GM19023 (cell line): ENCODE data around the gene TBXAS1.
A peak's percentile ranks its signal among the peaks of the same experiment; 100 is the strongest.
"Not testable (repeated sequence)": the region's sequence is repeated elsewhere in the genome, so short reads cannot be mapped to it uniquely, and the experiment has no call there.

Experiments used
- ATAC-seq: cut with Tn5 transposase; IDR thresholded peaks from one replicate; pipeline ENCODE4 v1.9.1; 2021; ENCODE audit warnings: mild to moderate bottlenecking, moderate library complexity; ENCODE audit not compliant: unreplicated experiment

The TBXAS1 gene

DNA sequence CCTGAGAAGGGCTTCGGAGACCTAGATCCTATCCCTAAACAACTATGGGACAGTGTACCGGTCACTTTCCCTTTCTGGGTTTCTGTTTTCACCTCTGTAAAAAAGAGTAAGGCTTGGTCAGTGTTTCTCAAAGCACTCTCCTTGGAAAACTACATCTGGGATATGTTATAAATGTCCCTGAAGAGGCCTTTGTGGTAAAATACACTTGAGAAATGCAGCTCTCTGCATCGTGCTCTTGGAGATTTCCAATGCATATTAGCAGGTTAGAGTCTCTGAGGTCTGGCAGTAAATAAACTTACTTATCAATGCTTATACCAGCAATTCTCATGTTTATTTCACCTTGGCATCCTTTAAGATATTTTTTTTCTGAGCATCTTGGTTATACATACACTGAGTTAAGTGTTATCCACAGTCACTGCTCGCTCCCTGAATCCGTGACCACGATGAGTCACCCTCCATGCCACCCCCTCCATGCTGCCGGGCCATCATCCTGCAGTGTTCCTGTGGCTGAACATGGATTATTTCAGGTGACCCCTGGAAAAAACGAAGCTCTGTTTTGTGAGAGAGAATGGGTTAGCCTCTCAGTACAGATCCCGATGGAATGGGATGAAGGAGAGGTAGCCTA is 3.3 kb upstream of the TBXAS1 start:
- ATAC-seq, result no peak

DNA sequence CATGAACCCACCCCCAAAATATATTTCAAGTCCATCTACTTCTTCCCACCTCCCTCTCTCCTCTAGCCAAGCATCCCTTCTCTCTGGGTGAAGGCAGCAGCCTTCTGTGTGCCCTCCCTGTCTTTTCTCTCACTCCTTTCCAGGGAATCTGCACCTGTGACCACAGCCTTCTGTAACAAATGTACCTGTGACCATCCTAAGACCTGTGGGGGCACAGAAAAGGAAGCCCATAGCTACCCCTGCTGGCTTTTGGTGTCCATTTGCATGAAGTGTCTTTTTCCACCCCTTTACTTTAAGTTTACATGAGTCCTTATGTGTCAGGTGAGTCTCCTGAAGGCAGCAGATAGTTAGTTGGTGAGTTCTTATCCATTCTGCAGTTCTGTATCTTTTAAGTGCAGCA is 2.0 kb upstream of the TBXAS1 start:
- ATAC-seq, result no peak

DNA sequence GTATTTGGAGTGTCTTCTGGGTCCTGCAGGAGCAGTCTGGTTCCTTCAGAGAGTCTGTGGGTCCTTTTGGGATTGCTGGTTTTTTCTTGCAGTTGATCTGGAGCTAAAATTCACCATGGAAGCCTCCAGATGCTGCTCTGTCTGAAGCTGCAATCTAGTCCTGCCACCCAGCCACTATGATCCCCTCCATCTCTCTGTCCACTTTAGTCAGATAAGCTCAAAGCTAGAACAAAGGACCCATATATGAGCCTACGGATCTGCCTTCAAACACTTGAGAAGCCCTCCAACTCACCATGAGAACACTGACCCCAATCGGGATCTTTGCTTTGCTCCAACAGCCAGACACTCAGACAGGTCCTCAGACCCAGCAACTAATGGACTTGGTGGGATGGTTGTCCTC is 618 bp upstream of the TBXAS1 start:
- no peak for ATAC-seq

DNA sequence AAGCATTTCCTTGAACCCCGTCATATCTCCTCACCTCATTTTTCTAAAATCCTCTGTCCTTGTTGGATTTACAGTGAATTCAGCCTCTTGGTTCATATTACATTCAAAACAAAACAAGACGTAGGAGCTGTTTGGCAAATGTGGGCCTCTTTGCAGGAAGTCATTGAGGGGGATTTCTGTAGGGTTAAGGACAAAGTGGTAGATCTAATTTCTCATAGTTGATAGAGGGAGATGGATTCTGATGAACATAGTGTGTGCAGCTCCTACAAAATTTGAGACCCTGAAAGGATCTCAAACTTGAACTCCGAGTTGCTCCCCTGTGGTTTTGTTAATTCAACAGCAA is 682 bp downstream of the TBXAS1 start:
- ATAC-seq, result no peak

DNA sequence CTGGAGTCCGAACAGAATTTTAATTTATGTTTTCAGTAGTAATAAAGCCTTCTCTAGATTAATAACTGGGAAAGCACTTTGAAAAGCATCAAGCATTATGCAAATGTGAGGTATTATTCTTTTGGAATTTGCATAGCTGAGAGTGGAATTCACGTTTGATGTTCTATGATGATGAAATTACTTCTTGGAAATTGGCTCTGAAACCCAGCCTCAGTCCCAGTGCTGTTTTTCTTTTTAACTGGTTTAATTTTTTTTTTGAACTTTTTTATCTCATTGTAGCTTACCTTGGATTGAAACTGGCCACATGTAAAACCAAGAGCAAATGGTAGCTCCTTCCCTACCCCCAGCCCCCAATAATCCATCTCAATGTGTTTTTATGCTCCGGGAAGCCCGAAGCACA is 1.2 kb downstream of the TBXAS1 start:
- no peak for ATAC-seq

DNA sequence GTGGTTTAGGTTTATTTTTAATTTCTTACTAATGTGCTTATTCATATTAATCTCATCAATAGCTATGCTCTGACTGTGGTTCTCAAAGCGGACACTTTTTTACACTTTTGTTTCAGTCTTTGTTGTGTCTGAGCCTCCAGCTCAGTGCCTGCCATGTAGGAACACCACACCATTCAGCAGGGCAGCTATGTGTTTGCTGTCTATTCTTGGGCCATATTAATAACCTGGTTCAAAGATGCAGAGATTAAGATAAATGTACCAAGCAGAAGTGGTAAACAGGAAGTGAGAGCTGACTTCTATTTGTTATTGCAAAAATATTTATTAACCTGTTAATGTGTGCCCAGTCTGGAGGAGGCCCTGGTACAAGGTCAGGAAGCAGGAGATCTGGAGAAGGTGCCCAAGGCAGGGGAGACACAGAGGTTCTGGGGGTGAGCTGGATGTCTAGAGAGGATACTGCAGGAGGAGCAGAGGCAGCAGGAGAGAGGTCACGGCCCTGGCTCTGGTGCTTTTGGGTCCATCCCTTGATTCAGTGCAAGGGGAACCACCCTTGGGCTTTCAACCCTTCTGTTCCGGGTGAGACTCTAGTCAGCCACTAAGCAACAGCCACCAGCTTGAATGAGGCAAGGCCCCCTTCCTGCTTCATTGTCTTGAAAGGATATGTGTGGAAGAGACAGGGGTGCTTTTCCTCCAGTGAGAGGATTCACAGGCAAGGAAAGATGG is 1.9 kb downstream of the TBXAS1 start:
- peak; percentile 39 for ATAC-seq

DNA sequence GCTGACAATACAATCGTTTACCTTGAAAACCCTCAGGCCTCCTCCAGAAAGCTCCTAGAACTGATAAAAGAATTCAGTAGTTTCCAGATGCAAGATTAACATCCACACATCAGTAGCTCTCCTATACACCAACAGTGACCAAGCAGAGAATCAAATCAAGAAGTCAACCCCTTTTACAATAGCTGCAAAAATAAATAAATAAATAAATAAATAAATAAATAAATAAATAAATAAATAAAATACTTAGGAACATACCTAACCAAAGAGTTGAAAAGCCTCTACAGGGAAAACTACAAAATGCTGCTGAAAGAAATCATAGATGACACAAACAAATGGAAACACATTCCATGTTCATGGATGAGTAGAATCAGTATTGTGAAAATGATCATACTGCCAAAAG is 6.8 kb downstream of the TBXAS1 start:
- not testable (repeated sequence) for ATAC-seq

DNA sequence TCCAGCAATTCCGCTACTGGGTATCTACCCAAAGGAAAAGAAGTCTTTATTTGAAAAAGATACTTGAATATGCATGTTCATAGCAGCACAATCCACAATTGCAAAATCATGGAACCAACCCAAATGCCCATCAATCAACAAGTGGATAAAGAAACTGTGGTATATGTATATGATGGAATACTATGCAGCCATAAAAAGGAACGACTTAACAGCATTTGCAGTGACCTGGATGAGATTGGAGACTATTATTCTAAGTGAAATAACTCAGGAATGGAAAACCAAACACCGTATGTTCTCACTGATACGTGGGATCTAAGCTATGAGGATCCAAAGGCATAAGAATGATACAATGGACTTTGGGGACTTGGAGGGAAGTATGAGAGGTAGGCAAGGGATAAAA is 8.2 kb downstream of the TBXAS1 start:
- ATAC-seq, result not testable (repeated sequence)

DNA sequence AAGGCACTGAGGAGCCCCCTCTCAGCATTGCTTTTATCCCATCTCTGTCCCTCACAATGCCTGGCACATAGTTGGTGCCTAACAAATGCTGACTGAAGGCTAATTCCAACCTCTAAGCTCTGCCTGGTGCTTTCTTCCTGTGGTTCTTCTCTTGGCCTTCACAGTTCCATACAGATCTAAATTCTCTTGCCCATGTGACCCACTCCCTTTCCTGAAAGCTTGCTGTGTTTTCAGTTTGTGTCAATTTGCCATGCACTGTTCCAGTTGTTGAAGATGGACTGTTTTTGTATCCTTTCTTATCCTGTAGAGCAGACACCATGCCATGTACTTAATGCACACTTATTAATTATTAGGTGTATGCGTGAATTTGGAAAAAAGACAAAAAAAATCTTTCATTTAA is 9.2 kb downstream of the TBXAS1 start:
- ATAC-seq, result no peak

DNA sequence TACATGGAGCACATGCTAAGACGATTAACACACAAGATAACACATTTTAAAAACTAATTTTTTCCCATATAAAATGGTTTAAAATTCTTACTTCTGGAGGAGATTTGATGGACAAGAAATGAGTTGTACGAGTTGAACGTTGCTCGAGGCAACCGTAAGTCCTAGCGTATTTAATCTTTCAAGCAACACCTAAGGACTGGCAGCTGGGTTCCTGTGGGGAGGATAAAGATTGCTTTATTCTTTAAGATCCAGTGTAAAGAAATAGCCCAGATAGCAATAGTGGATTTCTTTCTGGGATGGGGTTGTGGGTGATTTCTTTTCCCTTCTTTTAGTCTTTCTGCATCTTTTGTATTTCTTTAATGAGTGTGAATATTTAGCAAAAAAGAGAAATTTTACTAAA is 9.8 kb downstream of the TBXAS1 start:
- no peak for ATAC-seq

DNA sequence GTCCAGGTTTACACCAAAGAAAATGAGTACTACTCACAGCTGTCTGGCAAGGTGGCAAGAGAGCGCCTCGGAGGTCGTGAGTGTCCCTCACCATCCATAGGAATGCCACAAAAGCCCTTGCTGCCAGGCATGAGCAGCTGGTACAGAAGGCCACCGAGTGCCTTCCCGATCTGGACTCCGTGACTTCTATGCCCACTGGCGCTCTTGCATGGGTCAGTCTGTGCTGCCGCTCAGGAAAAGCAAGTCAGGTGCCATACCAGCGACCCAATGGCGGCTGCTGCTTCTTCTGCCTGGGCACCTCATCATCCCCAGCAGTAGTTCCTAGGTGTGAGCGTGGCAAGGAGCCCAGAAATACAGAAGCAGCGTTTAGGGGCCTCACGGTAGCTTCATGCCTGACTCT is 11.7 kb downstream of the TBXAS1 start:
- ATAC-seq, result no peak

DNA sequence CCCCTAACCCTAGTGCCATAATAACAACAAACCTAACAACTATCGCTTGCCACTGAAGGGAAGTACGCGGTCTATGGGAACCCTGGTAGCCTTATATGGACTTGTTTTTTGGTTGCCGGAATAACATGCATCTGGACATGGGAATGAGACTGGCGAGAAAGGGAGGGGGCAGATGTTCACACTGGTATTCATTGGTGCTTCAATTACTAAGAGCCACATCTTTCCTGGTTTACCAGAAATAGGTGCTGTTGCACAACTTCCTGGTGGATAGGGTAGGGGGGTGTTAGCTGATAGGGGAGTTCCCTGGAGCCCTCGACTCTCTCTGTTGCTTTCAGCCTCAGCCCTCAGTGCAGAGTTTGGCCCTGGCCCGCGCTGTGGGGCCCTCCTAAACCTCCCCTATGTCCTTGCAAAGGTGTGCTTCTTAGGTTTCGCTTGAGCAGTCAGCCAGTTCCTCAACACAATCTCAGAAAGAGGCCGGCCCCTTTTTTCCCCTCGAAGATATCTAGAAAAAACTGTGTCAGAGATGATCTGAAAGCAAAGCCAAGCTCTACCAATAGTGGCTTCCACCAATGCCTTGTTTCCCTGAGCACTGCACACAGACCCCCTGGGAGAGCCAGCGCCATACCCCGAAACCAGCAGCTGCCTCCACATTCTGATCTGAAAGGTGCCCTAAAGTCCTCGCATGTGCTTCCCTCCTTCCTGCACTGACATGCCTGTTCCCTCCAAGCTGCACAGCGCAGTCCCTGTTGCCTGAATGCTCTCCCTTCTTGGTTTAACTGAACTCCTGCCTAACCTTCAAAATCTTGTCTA is 13.5 kb downstream of the TBXAS1 start:
- ATAC-seq, result peak; percentile 77

DNA sequence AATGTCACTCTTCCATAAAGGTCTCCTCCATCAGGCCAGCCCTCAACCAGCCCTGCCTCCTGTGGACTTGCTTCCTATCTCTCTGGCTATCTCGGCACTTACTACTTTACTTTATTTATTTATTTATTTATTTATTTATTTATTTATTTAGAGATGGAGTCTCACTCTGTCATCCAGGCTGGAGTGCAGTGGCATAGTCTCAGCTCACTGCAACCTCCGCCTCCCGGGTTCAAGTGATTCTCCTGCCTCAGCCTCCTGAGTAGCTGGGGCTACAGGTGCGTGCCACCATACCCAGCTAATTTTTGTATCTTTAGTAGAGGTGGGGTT is 14.1 kb downstream of the TBXAS1 start:
- not testable (repeated sequence) for ATAC-seq

DNA sequence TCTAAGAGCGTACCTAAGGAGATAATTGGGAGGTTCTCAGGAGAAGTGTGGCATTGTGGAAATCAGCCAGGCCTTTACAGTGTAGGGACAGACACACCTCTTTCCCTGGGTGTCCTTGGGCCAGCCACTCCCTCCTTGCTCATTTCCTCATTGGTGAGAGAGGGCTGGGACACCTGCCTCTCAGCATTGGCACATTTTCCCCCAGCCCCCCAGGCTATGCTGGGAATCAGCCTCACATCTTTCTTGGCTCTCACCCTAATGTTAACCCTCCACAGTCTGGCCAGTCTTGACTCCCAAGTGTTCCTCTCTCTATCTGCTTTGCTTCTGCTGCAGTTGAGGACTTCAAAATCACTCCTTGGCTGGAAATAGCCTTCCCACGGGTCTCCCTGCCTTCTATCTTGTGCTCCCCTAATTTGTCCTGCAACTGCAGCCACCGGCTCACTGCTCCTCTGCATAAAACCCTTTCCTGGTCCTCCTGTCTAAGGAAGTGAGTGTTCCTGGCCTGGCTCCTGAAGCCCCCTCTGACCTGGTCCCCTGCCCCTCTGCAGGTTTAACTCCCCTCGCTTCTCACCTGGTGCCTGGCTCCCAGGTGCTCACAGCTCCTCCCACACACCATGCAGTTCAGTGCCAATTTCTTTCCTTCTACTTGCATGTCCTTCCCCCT is 15.8 kb downstream of the TBXAS1 start:
- ATAC-seq, result no peak

DNA sequence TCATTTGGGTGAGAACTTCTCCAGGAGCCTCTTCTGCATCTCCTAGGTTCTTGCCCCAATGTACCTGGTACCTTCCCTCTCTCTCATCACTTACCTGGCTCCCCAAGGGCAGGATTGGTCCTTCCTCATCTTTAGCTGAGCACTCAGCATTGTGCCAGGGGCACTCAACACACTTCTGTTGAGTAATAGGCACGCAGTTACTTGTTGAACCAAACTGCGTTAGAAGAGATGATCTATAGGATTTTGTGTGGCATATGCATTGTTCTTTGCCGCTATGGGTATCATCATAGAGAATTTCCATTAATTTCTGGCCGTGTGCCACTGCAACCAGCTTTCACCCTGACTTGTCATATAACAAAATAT is 16.4 kb downstream of the TBXAS1 start:
- ATAC-seq, result no peak

DNA sequence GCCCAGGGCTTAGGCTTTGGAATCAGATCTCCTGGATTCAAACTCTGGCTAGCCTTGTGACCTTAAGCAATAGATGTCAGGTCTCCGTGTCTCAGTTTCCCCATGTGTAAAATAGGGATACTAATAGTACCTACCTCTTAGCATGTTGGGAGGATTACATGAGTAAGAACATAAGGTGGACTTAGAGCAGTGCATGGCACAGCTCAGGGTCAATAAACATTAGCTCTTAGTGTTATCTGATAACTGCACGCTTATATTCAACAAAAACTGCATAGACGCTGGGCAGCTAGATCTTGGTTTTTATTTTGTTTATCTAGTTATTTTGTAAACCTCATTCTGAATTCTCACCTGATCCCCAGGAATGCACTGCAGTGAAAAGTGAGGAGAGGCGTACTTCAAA is 17.2 kb downstream of the TBXAS1 start:
- ATAC-seq, result no peak

DNA sequence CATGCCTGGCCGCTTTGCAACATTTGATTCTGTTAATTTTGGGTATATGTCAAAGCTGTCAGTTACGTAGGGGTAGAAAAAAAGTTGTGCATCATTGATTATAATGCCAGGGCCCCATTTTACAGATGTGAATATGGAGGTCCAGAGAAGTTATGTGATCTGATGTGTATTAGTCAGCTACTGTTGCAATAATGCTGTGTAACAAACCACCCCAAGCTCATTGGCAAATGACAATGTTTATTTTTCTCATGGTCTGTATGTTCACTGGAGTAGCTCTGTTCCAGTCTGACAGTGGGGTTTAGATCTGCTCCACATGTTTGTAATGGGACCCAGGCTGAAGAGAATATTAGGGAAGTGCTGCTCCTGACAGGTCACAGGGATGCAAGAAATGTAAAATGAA is 19.2 kb downstream of the TBXAS1 start:
- ATAC-seq, result no peak

DNA sequence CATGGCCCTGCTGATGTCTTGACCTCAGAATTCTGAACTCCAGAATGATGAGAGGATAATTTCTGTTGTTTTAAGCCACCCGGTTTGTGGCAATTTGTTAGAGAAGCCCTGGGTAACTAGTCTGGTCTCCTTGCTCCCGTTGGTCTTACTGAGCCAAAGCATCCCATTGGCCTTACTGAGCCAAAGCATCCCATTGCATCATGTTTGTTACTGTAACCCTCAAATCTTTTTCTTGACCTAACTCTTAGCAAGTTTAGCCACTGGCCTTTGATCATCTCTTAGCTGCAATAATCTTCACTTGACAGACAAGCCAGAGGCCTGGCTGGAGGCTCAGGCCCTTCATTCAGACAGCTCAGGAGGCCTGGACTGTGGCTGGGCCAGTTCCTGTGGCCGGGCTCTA is 21.8 kb downstream of the TBXAS1 start:
- no peak for ATAC-seq

DNA sequence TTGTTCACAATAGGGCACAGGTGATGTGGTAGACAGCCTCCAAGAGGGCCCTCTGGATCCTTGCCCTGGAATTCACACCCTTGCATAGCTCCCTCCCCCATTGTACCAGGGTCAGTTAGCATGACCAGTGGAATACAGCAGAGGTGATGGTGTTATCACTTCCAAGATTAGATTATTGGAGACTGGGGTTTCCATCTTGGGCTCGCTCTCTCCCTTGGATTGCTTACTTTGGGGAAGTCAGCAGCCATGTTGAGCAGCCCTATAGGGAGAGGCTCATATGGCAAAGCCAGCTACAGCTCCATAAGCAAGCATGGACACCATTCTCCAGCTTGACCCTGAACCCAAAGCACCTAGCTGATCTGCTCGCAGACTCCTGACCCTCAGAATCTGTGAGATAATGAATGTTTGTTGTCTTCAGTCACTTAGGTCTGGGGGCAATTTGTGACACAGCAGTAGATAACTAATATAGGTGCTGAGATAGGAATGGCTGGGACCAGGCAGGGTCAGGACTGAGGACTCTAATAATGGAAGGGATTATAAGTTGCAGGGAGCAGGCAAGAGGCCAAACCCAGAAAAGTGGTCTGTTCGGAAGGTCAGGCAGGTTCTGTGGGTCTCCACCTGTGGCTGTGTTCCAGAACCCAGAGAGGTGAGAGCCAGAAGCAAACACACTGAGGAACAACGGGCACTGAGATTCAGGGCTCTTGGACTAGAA is 22.9 kb downstream of the TBXAS1 start:
- ATAC-seq, result no peak

DNA sequence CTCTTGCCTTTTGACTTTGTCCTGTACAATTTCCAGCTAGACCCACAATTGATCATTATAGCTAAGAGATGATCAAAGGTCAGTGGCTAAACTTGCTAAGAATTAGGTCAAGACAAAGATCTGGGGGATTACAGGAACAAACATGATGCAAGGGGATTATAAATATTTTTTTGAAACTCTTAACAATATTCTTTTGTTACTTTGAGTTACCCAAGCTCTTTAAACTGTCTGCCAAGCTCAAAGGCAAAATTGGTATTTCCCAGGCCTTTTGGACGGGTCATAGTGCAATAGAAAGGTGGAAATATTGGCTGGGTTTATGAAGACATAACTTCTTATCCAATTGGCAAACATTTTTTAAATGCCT is 23.4 kb downstream of the TBXAS1 start:
- ATAC-seq, result no peak

DNA sequence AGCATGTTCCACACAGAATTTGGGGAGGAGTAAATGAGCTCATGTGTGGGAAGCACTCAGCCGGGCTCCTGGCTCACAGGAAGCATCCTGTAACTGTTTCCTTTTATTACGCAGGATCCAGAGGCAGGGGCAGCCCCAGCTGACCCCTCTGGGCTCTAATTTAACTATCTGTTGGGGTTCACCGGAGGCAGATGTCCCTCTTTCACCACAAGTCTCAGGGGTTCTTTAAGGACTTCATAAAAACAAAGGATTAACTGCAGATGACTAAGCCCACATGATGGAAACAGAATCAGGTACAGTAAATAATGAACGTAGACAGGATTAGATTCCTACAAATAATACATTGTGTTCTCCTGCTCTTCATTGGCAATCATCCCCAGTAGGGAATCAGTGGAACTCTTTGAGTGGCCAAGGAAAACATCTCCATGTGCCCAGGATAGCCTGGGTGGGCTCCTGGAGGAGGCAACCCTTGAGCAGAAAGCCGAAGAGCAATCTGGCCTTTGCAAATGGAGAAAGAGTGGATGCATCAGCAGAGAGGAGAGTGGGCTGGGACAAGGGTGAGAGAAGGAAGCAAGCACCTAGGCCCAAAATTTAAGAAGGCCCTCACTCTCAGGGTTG is 24.6 kb downstream of the TBXAS1 start:
- ATAC-seq, result no peak
